NT2/D1 (cell line): ENCODE measurements around the gene SRL.

Experiments used
- SUZ12 ChIP-seq: IDR thresholded peaks from 2 replicates; pipeline ENCODE4 v1.6.1; 2011; ENCODE audit not compliant: insufficient read length, insufficient read depth; ENCODE audit errors: extremely low read depth
- YY1 ChIP-seq: IDR thresholded peaks from 2 replicates; pipeline ENCODE4 v1.6.1; 2011; ENCODE audit not compliant: insufficient read length, insufficient read depth
- ZNF274 ChIP-seq: IDR thresholded peaks from 2 replicates; pipeline ENCODE4 v1.6.1; 2011; ENCODE audit warnings: mild to moderate bottlenecking, low read depth, low read length

- TF ChIP-seq ZNF274 (no peak), SUZ12 (no peak), YY1 (no peak)
Observed at GRCh38 chr16:4277987-4278513, 36.2 kb upstream of the SRL start.
